HG02571 (cell line): Measurements from ENCODE around the gene GDI1.

Source experiments
- ATAC-seq: cut with Tn5 transposase; IDR thresholded peaks from one replicate; pipeline ENCODE4 v1.9.1; 2021; ENCODE audit warnings: mild to moderate bottlenecking, moderate library complexity; ENCODE audit not compliant: unreplicated experiment

Gene GDI1

DNA sequence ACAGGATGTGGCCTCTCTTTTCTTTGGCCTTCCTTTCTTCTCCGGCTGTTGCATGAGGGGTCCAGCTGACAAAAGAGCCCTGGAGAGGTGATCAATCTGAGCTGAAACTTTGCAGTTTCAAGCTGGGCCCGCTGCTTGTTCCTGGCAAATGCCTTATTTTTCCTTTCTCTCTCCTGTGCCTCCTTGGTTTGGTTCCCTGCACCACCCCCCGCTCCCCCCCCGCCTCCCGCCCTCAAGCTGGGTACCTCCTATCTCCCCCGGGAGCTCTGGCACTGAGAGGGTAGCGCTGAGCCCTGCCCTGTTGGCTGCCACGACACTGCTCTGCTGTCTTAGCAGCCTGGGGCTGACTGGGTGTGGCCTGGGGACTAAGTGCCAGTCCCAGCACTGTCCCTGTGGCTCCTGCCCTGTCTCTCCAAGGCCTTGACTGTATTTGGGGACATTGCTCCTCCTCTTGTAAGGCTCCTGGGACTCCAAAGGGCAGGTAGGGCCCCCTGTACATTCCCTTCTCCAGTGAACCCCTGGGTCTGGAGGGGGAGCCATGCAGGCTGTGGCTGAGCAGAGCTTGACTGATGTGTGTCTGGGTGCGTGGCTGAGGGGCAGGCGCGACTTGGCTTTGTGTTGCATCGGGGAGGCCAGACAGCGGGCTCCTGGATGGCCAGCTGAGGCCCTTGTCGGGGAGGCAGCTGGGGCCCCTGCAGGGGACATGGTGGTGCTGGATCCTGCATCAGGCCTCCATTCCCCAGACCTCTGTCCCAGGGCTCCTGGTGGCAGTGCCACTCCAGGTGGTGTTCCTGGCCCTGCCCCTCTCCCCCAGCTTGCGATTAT lies 22.2 kb downstream of the GDI1 start:
- ATAC-seq, result no peak

DNA sequence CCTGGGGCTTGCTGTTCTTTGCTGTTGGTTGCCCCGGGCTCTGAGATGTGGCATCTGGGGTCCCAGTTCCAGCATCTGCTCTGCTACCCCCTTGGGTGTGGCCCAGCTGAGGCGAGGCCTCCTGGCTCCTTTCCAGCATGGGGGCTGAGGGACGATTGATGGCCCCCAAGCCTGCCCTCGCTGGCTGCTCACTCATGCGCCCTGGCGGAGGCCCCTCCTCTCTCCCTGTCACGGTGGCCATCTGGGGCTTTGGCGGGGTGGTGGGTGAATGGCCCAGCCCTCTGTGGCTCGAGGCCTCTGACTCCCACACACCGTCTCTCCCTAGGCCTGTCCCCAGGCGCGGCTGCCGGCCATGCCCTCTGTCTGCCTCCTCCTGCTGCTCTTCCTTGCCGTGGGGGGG lies 22.9 kb downstream of the GDI1 start:
- no peak for ATAC-seq

DNA sequence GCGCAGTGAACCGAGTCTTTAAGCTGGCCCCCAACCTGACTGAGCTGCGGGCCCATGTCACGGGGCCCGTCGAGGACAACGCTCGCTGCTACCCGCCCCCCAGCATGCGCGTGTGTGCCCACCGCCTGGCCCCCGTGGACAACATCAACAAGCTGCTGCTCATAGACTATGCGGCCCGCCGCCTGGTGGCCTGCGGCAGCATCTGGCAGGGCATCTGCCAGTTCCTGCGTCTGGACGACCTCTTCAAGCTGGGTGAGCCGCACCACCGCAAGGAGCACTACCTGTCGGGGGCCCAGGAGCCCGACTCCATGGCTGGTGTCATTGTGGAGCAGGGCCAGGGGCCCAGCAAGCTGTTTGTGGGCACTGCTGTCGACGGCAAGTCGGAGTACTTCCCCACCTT lies 23.4 kb downstream of the GDI1 start:
- ATAC-seq, result no peak

DNA sequence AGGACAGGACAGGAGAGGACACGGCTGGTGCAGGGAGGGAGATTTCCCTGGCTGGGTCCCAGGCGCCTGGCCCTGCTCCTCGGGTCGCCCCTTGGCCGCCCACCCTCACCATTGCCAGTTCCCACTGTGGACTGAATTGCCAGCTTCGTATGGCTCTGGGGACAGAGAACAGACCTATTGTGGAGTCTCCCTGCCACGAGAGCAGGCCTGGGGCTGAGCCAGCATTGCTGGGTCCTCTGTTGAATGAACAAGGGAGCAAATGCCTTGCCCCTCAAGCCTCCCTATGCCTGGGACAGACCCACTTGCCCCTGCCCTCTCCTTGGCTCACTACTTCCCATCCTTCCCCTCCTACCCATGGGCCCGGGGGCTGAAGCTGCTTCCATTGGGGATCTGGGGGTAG lies 25.4 kb downstream of the GDI1 start:
- ATAC-seq, result no peak

DNA sequence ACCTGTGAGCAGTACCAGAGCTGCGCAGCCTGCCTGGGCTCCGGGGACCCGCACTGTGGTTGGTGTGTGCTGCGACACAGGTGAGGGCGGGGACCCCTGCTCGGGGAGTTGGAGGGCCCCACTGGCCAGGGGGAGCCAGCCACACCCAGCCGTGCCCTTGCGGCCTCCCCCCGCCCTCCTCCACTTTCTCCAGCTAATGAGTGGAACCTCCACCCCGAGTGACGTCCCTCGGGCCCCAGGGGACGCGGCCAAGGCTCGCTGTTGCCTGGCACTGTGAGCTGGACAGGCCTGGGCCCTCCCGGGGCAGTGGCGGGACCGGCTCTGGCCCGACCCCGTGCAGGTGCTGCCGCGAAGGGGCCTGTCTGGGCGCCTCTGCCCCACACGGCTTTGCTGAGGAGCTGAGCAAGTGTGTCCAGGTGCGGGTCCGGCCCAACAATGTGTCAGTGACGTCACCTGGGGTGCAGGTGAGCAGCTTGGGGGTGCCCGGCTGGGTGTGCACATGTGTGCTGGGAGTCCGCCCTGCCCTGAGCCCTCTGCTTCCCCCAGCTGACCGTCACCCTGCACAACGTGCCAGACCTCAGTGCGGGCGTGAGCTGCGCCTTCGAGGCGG lies 26.8 kb downstream of the GDI1 start:
- ATAC-seq, result no peak

DNA sequence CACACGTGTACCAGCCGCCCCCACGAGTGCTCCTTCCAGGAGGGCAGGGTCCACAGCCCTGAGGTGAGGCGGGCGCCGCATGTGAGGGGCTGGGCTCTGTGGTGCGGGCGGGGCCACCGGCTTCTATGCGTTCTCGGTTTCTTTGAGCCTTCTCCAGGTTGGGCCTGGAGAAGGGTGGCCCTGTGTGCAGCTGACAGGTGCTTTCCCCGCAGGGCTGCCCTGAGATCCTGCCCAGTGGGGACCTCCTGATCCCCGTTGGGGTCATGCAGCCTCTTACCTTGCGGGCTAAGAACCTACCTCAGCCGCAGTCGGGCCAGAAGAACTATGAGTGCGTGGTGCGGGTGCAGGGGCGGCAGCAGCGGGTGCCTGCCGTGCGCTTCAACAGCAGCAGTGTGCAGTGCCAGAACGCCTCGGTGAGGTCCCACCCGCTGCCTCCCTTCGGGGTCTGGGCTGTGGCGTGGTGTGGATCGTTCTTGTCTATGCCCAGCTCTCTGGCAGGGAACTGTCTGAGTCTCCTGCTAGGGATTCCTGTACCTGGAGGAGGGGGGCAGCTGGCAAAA lies 27.9 kb downstream of the GDI1 start:
- ATAC-seq, result no peak

DNA sequence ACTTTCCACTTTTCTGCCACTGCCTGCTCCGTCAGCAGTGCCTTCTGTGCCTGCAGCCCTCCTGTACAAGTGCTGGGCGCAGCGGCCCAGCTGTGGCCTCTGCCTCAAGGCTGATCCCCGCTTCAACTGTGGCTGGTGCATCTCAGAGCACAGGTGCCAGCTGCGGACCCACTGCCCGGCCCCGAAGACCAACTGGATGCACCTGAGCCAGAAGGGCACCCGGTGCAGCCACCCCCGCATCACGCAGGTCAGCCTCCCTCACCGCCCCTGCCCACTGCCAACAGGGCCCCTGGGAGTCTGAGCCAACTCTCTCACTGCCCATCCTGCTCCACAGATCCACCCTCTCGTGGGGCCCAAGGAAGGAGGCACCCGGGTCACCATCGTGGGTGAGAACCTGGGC lies 28.6 kb downstream of the GDI1 start:
- no peak for ATAC-seq

DNA sequence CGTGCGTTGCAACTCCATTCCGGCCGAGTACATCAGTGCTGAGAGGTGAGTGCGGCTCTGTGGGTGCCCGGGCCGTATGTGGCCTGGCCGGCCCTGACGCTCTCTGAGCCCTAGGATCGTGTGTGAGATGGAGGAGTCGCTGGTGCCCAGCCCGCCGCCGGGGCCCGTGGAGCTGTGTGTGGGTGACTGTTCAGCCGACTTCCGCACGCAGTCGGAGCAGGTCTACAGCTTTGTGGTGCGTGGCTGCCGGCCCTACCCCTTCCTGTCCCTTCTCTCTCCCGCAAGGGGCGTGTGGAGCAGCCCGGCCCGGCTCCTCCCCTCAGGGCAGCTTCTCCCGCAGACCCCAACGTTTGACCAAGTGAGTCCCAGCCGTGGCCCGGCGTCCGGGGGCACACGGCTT lies 29.1 kb downstream of the GDI1 start:
- ATAC-seq, result no peak

DNA sequence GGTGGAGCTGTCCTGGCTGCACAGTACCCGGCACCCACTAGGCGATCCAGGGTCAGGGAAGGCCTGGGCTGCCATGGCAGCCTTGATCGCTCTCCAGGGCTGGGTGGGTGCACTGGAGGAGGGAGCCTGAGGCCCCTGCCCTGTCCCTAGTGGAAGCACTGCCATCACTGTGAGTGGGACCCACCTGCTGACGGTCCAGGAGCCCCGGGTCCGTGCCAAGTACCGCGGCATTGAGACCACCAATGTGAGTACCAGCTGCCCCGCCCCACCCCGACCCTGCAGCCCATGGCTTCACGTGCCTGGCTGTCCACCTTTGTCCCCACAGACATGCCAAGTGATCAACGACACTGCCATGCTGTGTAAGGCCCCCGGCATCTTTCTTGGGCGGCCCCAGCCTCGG lies 30.0 kb downstream of the GDI1 start:
- no peak for ATAC-seq

DNA sequence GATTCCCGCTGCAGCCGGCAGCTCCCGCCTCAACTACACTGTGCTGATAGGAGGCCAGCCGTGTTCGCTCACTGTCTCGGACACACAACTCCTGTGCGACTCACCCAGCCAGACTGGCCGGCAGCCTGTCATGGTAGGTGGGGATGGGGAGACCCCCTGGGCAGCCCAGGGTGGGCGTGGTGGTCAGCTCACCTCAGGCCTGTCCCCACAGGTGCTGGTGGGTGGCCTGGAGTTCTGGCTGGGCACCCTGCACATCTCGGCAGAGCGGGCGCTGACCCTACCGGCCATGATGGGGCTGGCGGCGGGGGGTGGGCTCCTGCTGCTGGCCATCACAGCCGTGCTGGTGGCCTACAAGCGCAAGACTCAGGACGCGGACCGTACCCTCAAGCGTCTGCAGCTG lies 30.6 kb downstream of the GDI1 start:
- no peak for ATAC-seq

DNA sequence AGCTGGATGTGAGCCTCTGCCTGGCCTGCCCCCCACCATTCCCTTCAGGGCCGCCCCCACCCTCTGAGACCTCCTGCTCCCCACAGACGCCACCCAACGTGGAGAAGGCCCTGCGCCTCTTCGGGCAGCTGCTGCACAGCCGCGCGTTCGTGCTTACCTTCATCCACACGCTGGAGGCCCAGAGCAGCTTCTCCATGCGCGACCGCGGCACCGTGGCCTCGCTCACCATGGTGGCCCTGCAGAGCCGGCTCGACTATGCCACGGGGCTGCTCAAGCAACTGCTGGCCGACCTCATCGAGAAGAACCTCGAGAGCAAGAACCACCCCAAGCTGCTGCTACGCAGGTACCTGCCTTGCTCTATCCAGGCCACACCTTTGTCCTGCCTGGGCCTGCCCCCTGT lies 31.3 kb downstream of the GDI1 start:
- ATAC-seq, result no peak

DNA sequence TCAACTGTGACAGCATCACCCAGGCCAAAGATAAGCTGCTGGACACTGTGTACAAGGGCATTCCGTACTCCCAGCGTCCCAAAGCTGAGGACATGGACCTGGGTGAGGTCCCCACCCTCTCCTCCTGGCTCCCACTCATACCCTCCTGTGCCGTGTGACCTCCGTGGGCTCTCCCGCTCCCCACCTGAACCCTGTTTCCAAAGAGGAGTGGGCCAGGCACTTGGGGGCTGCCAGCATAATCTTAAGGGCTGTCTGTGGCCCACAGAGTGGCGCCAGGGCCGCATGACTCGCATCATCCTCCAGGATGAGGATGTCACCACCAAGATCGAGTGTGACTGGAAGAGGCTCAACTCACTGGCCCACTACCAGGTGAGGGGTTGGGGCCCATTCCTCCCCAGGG lies 32.2 kb downstream of the GDI1 start:
- no peak for ATAC-seq

DNA sequence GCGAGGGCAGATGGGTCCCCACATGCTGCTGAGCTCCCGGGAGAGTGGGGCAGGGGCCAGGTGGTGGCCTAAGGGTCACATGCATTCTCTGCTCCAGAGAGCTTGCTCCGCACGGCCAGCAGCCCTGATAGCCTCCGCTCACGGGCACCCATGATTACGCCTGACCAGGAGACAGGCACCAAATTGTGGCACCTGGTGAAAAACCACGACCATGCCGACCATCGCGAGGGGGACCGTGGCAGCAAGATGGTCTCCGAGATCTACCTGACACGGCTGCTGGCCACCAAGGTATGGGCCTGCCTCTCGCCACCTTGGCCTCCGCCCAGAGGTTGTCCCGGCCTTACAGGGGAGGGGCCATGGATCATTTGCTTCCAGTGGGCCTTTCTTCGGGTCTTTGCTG lies 32.9 kb downstream of the GDI1 start:
- ATAC-seq, result no peak

DNA sequence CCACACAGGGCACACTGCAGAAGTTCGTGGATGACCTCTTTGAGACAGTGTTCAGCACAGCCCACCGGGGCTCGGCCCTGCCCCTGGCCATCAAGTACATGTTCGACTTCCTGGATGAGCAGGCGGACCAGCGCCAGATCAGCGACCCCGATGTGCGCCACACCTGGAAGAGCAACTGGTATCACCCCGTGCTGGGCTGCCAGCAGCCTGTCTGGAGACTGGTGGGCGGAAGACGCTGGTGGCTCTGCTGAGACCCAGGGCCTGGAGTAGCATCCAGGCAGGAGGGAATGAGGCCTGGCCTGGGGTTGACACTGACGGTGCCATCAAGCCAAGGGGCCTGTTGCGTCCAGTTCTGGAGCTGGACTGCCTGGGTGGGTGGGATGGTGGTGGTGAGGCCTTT lies 33.5 kb downstream of the GDI1 start:
- no peak for ATAC-seq

DNA sequence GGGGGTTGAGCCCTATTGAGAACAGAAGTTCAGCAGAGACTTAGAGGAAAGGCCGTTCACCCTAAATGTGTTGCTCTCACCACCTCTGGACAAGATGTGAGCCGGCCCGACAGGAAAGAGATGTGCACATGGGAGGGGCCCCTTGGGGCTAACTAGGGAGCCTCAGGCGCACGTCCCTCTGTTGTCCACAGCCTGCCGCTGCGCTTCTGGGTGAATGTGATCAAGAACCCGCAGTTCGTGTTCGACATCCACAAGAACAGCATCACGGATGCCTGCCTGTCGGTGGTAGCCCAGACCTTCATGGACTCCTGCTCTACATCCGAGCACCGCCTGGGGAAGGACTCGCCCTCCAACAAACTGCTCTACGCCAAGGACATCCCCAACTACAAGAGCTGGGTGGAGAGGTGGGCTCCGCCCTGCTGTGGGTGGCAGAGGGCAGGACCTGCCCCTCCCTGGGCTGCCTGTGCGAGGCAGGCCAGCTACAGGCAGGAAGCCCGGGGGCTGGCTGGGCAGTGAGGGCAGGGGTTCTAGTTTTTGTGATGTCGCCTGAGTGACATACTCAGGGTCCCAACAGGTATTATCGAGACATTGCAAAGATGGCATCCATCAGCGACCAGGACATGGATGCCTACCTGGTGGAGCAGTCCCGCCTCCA lies 34.1 kb downstream of the GDI1 start:
- no peak for ATAC-seq

DNA sequence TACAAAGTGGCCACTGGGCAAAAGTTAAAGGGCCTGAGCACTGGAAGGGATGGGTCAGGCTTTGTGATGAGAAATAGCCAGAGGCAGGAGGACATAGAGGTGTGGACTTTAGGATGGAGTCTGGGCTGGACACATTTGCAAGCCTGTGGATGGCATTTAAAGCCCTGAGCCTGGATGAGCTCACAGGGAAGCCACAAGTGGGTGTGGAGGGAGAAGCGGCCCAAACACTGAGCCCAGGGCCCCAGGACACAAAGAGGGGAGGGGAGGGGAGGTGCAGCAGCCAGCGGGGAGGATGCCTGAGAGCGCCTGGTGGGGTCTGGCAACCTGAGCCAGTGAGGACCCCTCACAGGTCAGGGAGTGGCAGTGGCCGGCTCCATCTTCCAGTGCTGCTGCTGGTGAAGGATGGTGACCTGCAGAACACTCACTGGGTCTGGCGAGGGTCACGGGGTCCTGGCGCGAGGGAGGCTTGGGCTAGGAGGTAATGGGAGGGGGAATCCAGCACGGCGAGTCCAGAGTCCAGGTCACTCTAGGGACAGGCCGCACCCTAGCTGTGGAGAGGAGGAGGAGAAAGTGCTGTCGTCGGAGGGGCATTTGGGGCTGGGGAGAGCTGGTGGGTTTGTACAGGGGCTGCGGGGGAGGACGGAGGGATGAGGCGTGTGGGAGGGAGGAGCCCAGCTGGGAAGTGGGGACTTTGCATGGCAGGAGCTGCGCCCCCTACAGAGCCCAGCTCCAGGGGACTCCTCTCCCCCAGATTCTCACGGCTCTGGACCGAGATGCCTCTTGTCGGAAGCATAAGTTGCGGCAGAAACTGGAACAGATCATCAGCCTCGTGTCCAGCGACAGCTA lies 35.1 kb downstream of the GDI1 start:
- ATAC-seq, result no peak

DNA sequence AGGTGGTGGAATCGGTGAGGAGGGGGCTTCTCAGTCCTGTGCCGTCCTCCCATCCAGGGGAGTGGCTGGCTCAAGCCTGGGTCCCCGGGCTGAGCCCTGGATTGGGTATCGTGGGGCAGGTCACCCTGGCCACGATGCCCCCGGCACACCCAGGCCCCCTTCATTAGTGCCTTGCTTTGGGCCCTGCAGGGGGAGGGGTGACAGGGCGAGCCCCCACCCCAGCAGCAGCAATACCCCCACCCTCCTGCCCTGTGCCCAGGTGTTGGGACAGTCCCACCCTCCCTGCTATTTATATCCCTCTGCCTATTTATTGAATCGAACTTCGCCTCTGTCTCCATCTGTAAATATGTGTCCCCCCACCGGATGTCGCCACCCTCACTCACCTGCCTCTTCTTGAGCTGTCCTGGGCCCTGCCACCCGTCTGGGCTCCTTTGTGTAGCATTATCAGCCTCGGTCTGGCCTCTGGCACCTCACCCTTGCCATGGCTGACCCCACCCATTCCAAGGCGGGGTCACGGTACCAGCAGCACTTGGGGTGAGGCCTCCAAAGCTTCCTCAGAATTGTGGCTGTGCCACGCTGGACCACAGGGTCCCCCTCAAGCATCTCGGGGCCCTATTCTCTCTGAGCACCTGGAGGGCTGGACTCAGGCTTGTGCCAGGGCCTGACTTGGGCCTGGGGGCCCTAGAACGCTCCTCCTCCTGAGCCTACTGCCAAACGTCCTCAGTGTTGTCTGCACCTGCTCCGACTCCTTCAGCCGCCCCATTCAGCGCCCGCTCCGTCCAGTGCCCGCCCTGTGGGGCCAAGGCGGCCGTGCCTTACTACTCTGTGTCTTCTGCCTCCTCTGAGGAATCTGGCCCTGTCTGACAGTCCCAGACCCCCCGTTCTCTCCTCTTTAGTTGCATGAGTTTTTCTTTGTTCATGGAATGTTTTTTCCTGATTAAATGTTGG lies 36.0 kb downstream of the GDI1 start:
- ATAC-seq, result no peak

DNA sequence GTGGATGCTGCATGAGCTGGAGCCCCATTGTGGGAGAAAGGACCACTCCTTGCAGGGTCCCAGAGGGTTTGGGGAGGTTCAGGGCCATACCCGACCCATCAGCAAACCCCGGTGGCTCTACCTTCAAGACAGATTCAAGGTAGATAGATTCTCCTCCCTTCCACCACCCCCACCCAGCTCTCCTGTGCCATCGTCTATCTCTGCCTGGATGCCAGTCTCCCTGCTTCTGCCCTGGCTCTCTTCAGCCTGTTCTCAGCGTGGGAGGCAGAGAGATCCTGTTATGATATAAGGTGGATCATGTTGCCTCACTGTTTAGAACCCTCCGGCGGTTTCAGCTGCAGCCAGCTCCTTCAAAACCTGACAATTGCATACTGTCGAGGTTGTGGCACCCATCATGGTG lies 36.7 kb downstream of the GDI1 start:
- ATAC-seq, result no peak

DNA sequence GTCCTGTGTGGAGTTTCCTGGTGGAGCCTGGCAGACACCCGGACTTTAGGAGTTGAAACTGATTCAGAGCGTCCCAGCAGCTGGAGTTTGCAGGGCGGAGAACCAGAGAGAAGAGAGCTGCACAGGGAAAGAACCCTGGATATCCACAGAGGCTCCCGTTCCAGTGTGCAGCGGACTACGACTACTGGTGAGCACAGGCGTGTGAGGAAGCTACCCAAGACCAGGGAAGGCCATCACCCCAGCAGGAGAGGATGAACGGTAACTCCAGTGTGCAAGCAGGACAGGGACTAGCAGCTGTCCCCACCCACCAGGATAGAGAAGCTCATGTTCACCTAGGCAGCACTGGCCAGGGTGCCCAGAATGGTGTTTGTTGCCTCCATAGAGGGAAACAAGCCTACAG lies 39.9 kb downstream of the GDI1 start:
- no peak for ATAC-seq

DNA sequence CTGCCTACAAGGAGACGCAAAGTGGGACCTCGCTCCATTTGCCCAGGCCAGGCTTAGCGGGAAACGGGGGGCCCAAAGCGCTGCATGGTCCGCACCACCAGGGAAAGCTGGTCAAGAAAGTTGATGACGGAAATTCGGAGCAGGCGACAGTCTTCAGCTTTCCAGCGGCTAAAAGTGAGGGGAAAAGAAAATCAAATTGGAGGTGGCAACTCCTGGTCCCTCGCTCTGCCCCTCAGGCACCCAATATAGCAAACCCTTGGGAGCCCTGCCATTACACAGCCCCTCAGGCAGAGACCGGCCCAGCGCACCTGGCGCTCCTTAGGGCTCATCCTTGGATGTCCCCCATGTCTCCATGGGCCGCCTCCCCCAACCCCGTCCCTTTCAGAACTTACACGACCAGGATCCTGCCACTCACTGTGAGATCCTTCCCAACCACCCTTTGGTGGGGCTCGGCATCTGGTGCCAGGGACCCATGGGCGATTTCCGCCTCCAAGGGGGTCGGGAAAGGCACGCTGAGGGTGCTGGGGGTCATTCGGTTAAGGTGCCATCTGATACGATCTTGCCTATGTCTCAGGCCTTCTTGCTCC lies 41.0 kb downstream of the GDI1 start:
- no peak for ATAC-seq
